GM12865 (cell line): ENCODE data around the gene PROCA1.

ENCODE experiments used
- DNase-seq: peaks from one replicate; pipeline ENCODE4 v3.0.0; 2010; ENCODE audit warnings: low read depth
- H3K4me3 ChIP-seq: 2 replicates; pipeline ENCODE4 v1.5.1; 2011; ENCODE audit warnings: mild to moderate bottlenecking, low read depth, low read length, control low read depth
- TF ChIP-seq, protein P1 (sequence below): IDR thresholded peaks from 2 replicates; pipeline ENCODE4 v1.5.1; 2011; ENCODE audit warnings: low read length, control low read depth, low read depth, inconsistent platforms; ENCODE audit not compliant: insufficient read depth; ENCODE audit errors: missing control alignments

PROCA1 gene

DNA sequence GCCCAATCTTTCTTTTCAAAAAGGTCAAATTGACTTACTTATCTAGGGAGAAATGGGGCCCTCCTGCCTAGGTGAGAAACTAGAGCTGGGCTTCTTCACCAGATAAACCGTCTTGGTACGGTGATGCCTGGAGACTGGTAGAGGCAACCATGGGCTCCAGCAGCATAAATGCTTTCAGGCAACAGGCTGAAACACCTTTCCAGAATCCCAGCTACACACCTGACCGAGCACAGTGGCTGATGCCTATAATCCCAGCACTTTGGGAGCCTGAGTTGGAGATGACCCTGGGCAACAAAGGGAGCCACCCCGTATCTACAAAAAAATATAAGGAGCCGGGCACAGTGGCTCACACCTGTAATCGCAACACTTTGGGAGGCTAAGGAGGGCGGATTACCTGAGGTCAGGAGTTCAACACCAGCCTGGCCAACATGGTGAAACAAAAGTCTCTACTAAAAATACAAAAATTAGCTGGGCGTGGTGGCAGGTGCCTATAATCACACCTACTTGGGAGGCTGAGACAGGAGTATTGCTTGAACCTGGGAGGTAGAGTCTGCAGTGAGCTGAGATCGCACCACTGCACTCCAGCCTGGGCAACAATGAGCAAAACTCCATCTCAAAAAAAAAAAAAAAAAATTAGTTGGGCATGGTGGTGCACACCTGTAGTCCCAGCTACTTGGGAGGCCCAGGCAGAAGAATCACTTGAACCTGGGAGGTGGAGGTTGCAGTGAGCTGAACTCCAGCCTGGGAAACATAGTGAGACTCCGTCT lies 40.1 kb upstream of the PROCA1 start:
- no peak for DNase-seq
- no peak overlapping the region for H3K4me3 ChIP-seq
- TF ChIP-seq, protein P1, sequence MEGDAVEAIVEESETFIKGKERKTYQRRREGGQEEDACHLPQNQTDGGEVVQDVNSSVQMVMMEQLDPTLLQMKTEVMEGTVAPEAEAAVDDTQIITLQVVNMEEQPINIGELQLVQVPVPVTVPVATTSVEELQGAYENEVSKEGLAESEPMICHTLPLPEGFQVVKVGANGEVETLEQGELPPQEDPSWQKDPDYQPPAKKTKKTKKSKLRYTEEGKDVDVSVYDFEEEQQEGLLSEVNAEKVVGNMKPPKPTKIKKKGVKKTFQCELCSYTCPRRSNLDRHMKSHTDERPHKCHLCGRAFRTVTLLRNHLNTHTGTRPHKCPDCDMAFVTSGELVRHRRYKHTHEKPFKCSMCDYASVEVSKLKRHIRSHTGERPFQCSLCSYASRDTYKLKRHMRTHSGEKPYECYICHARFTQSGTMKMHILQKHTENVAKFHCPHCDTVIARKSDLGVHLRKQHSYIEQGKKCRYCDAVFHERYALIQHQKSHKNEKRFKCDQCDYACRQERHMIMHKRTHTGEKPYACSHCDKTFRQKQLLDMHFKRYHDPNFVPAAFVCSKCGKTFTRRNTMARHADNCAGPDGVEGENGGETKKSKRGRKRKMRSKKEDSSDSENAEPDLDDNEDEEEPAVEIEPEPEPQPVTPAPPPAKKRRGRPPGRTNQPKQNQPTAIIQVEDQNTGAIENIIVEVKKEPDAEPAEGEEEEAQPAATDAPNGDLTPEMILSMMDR, result no peak

DNA sequence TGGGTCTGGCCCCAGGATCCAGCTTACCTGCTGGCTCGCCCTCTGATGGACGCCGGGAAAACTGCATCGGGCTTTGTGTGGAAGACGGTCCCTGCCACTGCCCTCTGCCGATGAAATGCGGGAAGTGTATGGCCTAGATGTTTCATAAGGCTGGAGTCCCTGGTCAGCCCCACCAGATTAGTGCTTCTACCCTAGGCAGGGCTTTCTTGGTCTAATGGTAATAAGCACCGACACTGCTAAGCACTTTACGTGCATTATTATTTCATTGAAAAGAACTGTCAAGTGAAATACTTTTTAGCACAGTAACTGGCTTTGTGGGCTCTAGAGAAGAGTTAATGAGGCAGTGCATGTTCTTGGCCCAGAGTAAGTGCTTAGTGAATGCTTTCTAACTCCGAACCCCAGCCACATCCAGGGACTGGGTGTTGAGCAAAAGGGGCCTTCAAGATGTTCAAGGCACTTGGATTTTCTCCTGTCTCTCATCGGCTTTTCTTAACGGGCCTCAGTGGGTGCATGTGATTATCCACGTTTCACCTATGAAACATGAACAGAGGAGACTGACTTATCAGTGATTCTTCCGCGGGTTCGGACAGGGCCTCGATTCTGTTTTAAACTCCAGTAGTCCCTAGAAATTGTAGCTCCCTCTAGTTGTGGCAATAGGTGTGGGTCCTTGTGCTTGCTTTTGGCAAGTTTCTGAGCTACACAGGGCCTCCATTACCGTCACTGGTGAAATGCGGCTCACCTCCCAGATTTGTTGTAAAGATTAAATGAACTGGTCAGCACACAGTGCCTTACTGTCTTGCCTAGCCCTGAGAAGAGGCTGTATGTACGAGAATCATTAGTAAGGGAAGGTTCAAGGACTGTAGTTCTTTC lies 38.7 kb upstream of the PROCA1 start:
- DNase-seq, result peak; percentile 95
- TF ChIP-seq, protein P1, result peak; percentile 100
- no peak overlapping the region for H3K4me3 ChIP-seq

DNA sequence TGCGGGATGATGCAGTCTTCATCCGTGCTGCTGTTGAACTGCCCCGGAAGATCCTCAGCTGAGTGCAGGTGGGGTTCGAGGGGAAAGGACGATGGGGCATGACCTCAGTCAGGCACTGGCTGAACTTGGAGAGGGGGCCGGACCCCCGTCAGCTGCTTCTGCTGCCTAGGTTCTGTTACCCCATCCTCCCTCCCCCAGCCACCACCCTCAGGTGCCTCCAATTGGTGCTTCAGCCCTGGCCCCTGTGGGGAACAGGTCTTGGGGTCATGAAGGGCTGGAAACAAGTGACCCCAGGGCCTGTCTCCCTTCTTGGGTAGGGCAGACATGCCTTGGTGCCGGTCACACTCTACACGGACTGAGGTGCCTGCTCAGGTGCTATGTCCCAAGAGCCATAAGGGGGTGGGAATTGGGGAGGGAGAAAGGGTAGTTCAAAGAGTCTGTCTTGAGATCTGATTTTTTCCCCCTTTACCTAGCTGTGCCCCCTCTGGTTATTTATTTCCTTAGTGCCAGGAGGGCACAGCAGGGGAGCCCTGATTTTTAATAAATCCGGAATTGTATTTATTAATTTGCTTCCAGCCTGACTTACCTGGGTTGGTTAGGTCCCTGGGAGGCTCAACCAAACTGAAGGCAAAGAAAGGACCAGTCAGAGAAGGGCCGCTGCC lies 38.0 kb upstream of the PROCA1 start:
- TF ChIP-seq, protein P1, result no peak
- DNase-seq, result peak; percentile 19
- no peak overlapping the region for H3K4me3 ChIP-seq

DNA sequence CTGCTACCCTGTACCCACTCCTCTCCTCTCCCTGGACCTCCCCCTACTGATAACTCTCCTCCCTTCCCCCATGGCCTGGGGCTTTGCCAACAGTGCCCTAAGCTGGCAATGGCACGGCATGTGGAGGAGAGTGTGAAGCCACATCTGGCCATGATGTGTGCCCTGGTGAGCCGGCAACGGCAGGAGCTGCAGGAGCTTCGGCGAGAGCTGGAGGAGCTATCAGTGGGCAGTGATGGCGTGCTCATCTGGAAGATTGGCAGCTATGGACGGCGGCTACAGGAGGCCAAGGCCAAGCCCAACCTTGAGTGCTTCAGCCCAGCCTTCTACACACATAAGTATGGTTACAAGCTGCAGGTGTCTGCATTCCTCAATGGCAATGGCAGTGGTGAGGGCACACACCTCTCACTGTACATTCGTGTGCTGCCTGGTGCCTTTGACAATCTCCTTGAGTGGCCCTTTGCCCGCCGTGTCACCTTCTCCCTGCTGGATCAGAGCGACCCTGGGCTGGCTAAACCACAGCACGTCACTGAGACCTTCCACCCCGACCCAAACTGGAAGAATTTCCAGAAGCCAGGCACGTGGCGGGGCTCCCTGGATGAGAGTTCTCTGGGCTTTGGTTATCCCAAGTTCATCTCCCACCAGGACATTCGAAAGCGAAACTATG lies 37.3 kb upstream of the PROCA1 start:
- TF ChIP-seq, protein P1, result no peak
- no peak for DNase-seq
- H3K4me3 ChIP-seq, result no peak overlapping the region

DNA sequence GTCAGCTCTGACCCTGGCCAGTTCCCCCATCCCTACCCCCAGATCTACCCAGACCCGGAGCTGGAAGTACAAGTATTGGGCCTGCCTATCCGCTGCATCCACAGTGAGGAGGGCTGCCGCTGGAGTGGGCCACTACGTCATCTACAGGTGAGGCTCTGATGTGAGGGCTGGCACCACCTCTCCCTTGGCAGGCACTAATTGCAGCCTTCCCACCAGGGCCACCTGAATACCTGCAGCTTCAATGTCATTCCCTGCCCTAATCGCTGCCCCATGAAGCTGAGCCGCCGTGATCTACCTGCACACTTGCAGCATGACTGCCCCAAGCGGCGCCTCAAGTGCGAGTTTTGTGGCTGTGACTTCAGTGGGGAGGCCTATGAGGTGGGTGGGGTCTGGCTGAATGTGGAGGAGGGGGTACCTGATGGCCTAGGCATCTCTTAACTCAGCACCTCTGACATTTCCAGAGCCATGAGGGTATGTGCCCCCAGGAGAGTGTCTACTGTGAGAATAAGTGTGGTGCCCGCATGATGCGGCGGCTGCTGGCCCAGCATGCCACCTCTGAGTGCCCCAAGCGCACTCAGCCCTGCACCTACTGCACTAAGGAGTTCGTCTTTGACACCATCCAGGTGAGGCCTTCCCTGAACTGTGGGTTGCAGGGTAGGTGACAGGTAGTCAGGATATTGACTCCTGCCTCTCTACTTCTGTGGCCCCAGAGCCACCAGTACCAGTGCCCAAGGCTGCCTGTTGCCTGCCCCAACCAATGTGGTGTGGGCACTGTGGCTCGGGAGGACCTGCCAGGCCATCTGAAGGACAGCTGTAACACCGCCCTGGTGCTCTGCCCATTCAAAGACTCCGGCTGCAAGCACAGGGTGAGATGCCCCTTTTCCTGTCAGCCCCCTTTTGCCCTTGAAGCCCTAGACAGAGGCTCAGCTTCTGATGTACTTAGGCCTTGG lies 36.4 kb upstream of the PROCA1 start:
- no peak overlapping the region for H3K4me3 ChIP-seq
- TF ChIP-seq, protein P1, result no peak
- no peak for DNase-seq

DNA sequence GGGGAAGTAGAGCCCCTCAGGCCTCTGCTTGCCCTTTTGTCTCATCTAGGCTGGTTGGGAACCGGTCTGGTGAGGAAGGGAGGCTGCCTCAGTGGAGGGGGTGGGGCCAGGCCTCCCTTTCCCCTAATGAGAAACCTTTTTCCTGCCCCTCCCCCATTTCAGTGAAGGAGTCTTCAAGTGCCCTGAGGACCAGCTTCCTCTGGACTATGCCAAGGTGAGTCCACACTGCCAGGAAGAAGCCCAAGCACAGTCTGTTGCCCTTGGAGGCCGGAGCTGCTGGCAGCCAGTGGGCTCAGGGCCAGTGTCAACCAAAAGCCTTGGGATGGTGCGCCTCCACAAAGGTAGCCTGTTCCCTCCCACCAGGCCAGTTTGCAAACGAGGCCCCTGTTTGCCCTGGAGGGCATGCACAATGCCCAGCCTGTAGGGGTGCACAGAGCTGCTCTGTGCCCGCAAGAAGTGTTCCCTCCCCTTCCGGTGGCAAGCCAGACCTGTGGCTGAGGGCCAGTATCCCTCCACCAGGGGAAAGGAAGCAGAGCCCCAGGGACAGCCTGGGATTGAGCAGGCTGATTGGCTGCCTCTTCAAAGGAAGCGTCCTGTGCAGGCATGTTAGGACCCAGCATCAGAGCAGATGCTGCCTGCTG lies 35.5 kb upstream of the PROCA1 start:
- TF ChIP-seq, protein P1, result no peak
- peak overlapping the region; percentile 98 for H3K4me3 ChIP-seq
- DNase-seq, result peak; percentile 21
